A549 (cell line): ENCODE results near the gene MUC21. TPM values are rescaled to one million over a fixed set of nuclear protein-coding genes. Genes with fewer than 3 reads are reported as not detected.

ENCODE experiments used
- ATAC-seq, 2 experiments: fragments of 200-7000 bp in 1 of 2; fragments of >200 bp in 1 of 2; cut with Nextera tagmentation in 1 of 2; cut with Tn5 transposase in 1 of 2; 3 replicates each; pipeline versions ENCODE4 v1.8.0 to v1.9.1; 2018 to 2020; ENCODE audit warnings: mild to moderate bottlenecking in 1 of 2, moderate library complexity in 1 of 2
- CTCF ChIA-PET: fragments of 300-600 bp; sonication (Branson Sonifier 250); formaldehyde crosslinking; extraction: SDS; loops from one replicate; lab custom pipeline; 2021; ENCODE audit warnings: antibody characterized with exemption, inconsistent platforms; lab: Yijun Ruan, JAX
- POLR2A ChIA-PET: fragments of 350-600 bp; formaldehyde crosslinking; extraction: SDS; loops from one replicate; lab custom pipeline; 2021; ENCODE audit warnings: antibody characterized with exemption, inconsistent platforms; lab: Yijun Ruan, JAX
- DNase-seq, 2 experiments: peaks; one replicate each; pipeline versions ENCODE4 v3.0.0 to v3.0.0-alpha.2; 2011 to 2016; ENCODE audit warnings: low read depth in 1 of 2, low spot score in 1 of 2
- FAIRE-seq: peaks from 2 replicates; lab custom pipeline; 2011; peaks lifted over from hg19 to GRCh38; lab: Jason Lieb, UNC
- H3K27ac ChIP-seq, 2 experiments: fragments of >200 bp; sonication (Bioruptor Twin); formaldehyde crosslinking; 3 replicates each; pipeline ENCODE4 v1.5.1; 2016 to 2017
- H3K4me1 ChIP-seq: fragments of >200 bp; sonication (Bioruptor Twin); formaldehyde crosslinking; 3 replicates; pipeline ENCODE4 v1.6.1; 2016
- H3K4me2 ChIP-seq: fragments of >200 bp; sonication (Bioruptor Twin); formaldehyde crosslinking; 3 replicates; pipeline ENCODE4 v1.6.1; 2016
- H3K4me3 ChIP-seq: fragments of >200 bp; sonication (Bioruptor Twin); formaldehyde crosslinking; 3 replicates; pipeline ENCODE4 v1.5.1; 2016
- H3K9me3 ChIP-seq: fragments of >200 bp; sonication (Bioruptor Twin); formaldehyde crosslinking; 3 replicates; pipeline ENCODE4 v1.6.1; 2016
- ATOH8 ChIP-seq: fragments of 250-450 bp; sonication (Bioruptor Pico); IDR thresholded peaks from 2 replicates; pipeline ENCODE4 v1.5.0; 2020; ENCODE audit warnings: low read depth, mild to moderate bottlenecking, moderate library complexity
- BCL3 ChIP-seq: fragments of >200 bp; sonication (Bioruptor Twin); formaldehyde crosslinking; IDR thresholded peaks from 3 replicates; pipeline ENCODE4 v1.6.1; 2016
- BHLHE40 ChIP-seq: IDR thresholded peaks from 2 replicates; pipeline ENCODE4 v1.6.1; 2012; ENCODE audit warnings: low read depth, low read length, inconsistent platforms
- CBX8 ChIP-seq: fragments of 200-600 bp; sonication (generic); IDR thresholded peaks from 2 replicates; pipeline ENCODE4 v1.6.1; 2016
- CEBPB ChIP-seq, 2 experiments: fragments of >200 bp in 1 of 2; sonication (Bioruptor Twin) in 1 of 2; formaldehyde crosslinking in 1 of 2; IDR thresholded peaks; 2 replicates each; pipeline ENCODE4 v1.6.1; 2012 to 2016
- CHD4 ChIP-seq: fragments of 200-600 bp; sonication (generic); IDR thresholded peaks from 2 replicates; pipeline ENCODE4 v1.6.1; 2016; ENCODE audit warnings: antibody characterized with exemption, mild to moderate bottlenecking, borderline replicate concordance
- CTCF ChIP-seq: fragments of >200 bp; sonication (Bioruptor Twin); formaldehyde crosslinking; IDR thresholded peaks from 3 replicates; pipeline ENCODE4 v1.5.1; 2016
- EHF ChIP-seq: fragments of 250-450 bp; sonication (Bioruptor Pico); IDR thresholded peaks from 2 replicates; pipeline ENCODE4 v1.5.0; 2020; ENCODE audit warnings: mild to moderate bottlenecking
- EHMT2 ChIP-seq: fragments of 200-600 bp; sonication (generic); IDR thresholded peaks from 2 replicates; pipeline ENCODE4 v1.6.1; 2016; ENCODE audit warnings: antibody characterized with exemption, low read depth, mild to moderate bottlenecking, moderate library complexity
- EP300 ChIP-seq, 2 experiments: fragments of >200 bp; sonication (Bioruptor Twin); formaldehyde crosslinking; IDR thresholded peaks; 2 replicates in 1 of 2; 3 replicates in 1 of 2; pipeline ENCODE4 v1.6.1; 2016 to 2017
- ESRRA ChIP-seq: fragments of 150-350 bp; IDR thresholded peaks from 2 replicates; pipeline ENCODE4 v1.6.1; 2014; ENCODE audit warnings: mild to moderate bottlenecking, low read length, borderline replicate concordance
- FOXS1 ChIP-seq: fragments of 250-450 bp; sonication (Bioruptor Pico); IDR thresholded peaks from 2 replicates; pipeline ENCODE4 v1.5.0; 2020; ENCODE audit warnings: mild to moderate bottlenecking, moderate library complexity
- GATA3 ChIP-seq: IDR thresholded peaks from 2 replicates; pipeline ENCODE4 v1.6.1; 2012; ENCODE audit warnings: borderline replicate concordance
- HES2 ChIP-seq: fragments of >200 bp; sonication (Bioruptor Twin); formaldehyde crosslinking; IDR thresholded peaks from 2 replicates; pipeline ENCODE4 v1.6.1; 2016
- HOXA7 ChIP-seq: fragments of 250-450 bp; sonication (Bioruptor Pico); IDR thresholded peaks from 2 replicates; pipeline ENCODE4 v1.5.0; 2020; ENCODE audit warnings: mild to moderate bottlenecking, moderate library complexity
- JUN ChIP-seq, 2 experiments: fragments of >200 bp; sonication (Bioruptor Twin); formaldehyde crosslinking; IDR thresholded peaks; 2 replicates in 1 of 2; 3 replicates in 1 of 2; pipeline ENCODE4 v1.6.1; 2016 to 2017
- JUNB ChIP-seq: fragments of >200 bp; sonication (Bioruptor Twin); formaldehyde crosslinking; IDR thresholded peaks from 2 replicates; pipeline ENCODE4 v1.6.1; 2016
- KDM1A ChIP-seq: fragments of 200-600 bp; sonication (generic); IDR thresholded peaks from 2 replicates; pipeline ENCODE4 v1.6.1; 2016; ENCODE audit warnings: low read depth, mild to moderate bottlenecking
- MAFK ChIP-seq: fragments of 450-650 bp; IDR thresholded peaks from 2 replicates; pipeline ENCODE4 v1.6.1; 2014; ENCODE audit not compliant: partially characterized antibody
- MAX ChIP-seq: IDR thresholded peaks from 2 replicates; pipeline ENCODE4 v1.6.1; 2012
- POLR2A ChIP-seq: IDR thresholded peaks from 2 replicates; pipeline ENCODE4 v1.6.1; 2012; ENCODE audit warnings: mild to moderate bottlenecking, low read length
- RAD21 ChIP-seq, 2 experiments: fragments of >200 bp in 1 of 2; sonication (Bioruptor Twin) in 1 of 2; formaldehyde crosslinking in 1 of 2; IDR thresholded peaks in 1 of 2; conservative IDR thresholded peaks in 1 of 2; 2 replicates in 1 of 2; 3 replicates in 1 of 2; pipeline ENCODE4 v1.6.1; 2012 to 2018; ENCODE audit warnings: inconsistent platforms in 1 of 2
- RARB ChIP-seq: fragments of 250-450 bp; sonication (Bioruptor Pico); IDR thresholded peaks from 2 replicates; pipeline ENCODE4 v1.8.0; 2021; ENCODE audit warnings: mild to moderate bottlenecking, moderate library complexity
- TFCP2L1 ChIP-seq: fragments of 250-450 bp; sonication (Bioruptor Pico); IDR thresholded peaks from 2 replicates; pipeline ENCODE4 v1.5.0; 2021; ENCODE audit warnings: mild to moderate bottlenecking
- ZC3H11A ChIP-seq: fragments of 450-650 bp; IDR thresholded peaks from 2 replicates; pipeline ENCODE4 v1.6.1; 2014; ENCODE audit warnings: antibody characterized with exemption, mild to moderate bottlenecking
- ZSCAN20 ChIP-seq: fragments of 250-450 bp; sonication (Bioruptor Pico); IDR thresholded peaks from 2 replicates; pipeline ENCODE4 v1.8.0; 2022; ENCODE audit warnings: mild to moderate bottlenecking, moderate library complexity
- WGBS: methylation state at CpG from one replicate; pipeline ENCODE4 v1.1.6; 2017; ENCODE audit errors: missing lambda C conversion rate; 5-methylcytosine and 5-hydroxymethylcytosine counted together
- polyA minus RNA-seq: library from RNA; depleted of rRNA, polyadenylated mRNA; stranded (reverse); fragments of >200 nt; gene quantifications from 2 replicates; pipeline ENCODE4 v1.2.3, GENCODE V29; 2011; rRNA and poly(A)+ RNA removed
- polyA plus RNA-seq, 4 experiments: library from polyadenylated mRNA; depleted of rRNA in 3 of 4; stranded (reverse); fragments of >200 nt; fragmentation: RNase III in 1 of 4; extraction: RNeasy Plus Mini Kit Qiagen cat#74134 plus additional on column Dnase treatment in 1 of 4; gene quantifications; 2 replicates in 3 of 4; 3 replicates in 1 of 4; pipeline ENCODE4 v1.2.3, GENCODE V29; 2011 to 2017

MUC21 gene
- not detected in 2 replicates for polyA plus RNA-seq (2011; rRNA removed)
- polyA plus RNA-seq (2012; cell fraction: cytosol; rRNA removed) = not detected in 2 replicates
- polyA plus RNA-seq (2012; cell fraction: nucleus; rRNA removed) = not detected in 2 replicates
- not detected in 3 replicates for polyA plus RNA-seq (2017; fragmentation: RNase III; extraction: RNeasy Plus Mini Kit Qiagen cat#74134 plus additional on column Dnase treatment)
- not detected in 2 replicates for polyA minus RNA-seq

GRCh38 chr6:30983439-30983838, at the start of gene MUC21:
Gene MUC21 (plus strand): TSS chr6:30983718. CDS start chr6:30983959, 241 bp downstream.
- no peak within 1 kb of the TSS for H3K4me3 ChIP-seq
- no peak within 1 kb of the TSS for H3K27ac ChIP-seq
- no peaks in the 10 kb centered on the region for H3K4me1 ChIP-seq
- CTCF ChIA-PET = interaction anchor here (1.5 kb wide), 1 partner anchor 12 kb away, joined by 3 read pairs; no protein-coding TSS in a partner anchor
- no peaks in the 10 kb centered on the region for H3K9me3 ChIP-seq
- TF ChIP-seq FOXS1 (CRISPR knock-in tag) (no peak), EHMT2 (no peak), HOXA7 (CRISPR knock-in tag) (no peak), EP300 (IDR thresholded peaks at IDR 0.05) (no peak), KDM1A (no peak), ZC3H11A (no peak), RAD21 (conservative IDR thresholded peaks at IDR 0.05 in 1 of 2, IDR thresholded peaks at IDR 0.05 in 1 of 2) (no peak), BCL3 (no peak), CTCF (no peak), MAFK (no peak), CEBPB (IDR thresholded peaks at IDR 0.05) (no peak), JUNB (no peak), POLR2A (no peak), MAX (no peak), EHF (no peak)
- FAIRE-seq (no peak), DNase-seq (no peak), ATAC-seq (no peak)
- H3K4me2 ChIP-seq = no peak within 1 kb of the TSS
- WGBS = 66% methylated on average over 6 of the region's 6 CpGs
- POLR2A ChIA-PET = no interaction called here

GRCh38 chr6:30935018-30935417, 48.5 kb upstream of the MUC21 start:
- 18% methylated on average over 3 of the region's 3 CpGs for WGBS
- peaks cover 11% of the 10 kb centered on the region for H3K4me1 ChIP-seq
- no peaks in the 10 kb centered on the region for H3K9me3 ChIP-seq
- no peak for FAIRE-seq
- no peak for ATAC-seq
- H3K4me3 ChIP-seq = no peak overlapping the region
- no peak overlapping the region for H3K27ac ChIP-seq
- POLR2A ChIA-PET = no interaction called here
- TF ChIP-seq JUN (IDR thresholded peaks at IDR 0.05) = no peak
- TF ChIP-seq CHD4 = no peak
- TF ChIP-seq GATA3 = no peak
- TF ChIP-seq TFCP2L1 = no peak
- TF ChIP-seq MAX = no peak
- TF ChIP-seq, all 56 proteins: peak for 0
- no peak for DNase-seq
- H3K4me2 ChIP-seq = no peak overlapping the region
- CTCF ChIA-PET = interaction anchor here (0.9 to 2.2 kb wide), 4 partner anchors 10 to 145 kb away, joined by 3 to 11 read pairs (median 5); partner anchors contain the start of gene VARS2

GRCh38 chr6:30937265-30937664, 46.3 kb upstream of the MUC21 start:
- WGBS = 74% methylated on average over 6 of the region's 6 CpGs
- no peaks in the 10 kb centered on the region for H3K9me3 ChIP-seq
- ATAC-seq (no peak), FAIRE-seq (no peak), DNase-seq (no peak)
- no peak overlapping the region for H3K4me3 ChIP-seq
- ChIA-PET CTCF (no interaction called here), POLR2A (no interaction called here)
- no peak overlapping the region for H3K4me2 ChIP-seq
- no peak for TF ChIP-seq CHD4
- TF ChIP-seq CTCF = no peak
- no peak for TF ChIP-seq CBX8
- no peak for TF ChIP-seq ZSCAN20
- no peak for TF ChIP-seq ATOH8 (CRISPR knock-in tag)
- TF ChIP-seq ESRRA = no peak
- no peak for TF ChIP-seq BHLHE40
- no peak for TF ChIP-seq RARB (CRISPR knock-in tag)
- no peak for TF ChIP-seq HES2
- H3K4me1 ChIP-seq = peaks cover 10% of the 10 kb centered on the region
- no peak overlapping the region for H3K27ac ChIP-seq
